Endothelial cell of umbilical vein (primary cell): ENCODE measurements around the gene CPNE5. TPM values are rescaled to one million over a fixed set of nuclear protein-coding genes. Genes with fewer than 3 reads are reported as not detected.

Experiments
- BruUV-seq: library from RNA; stranded (reverse); fragments of 400-500 nt; replicated peaks from 2 replicates; lab custom pipeline; 2021; lab: Mats Ljungman, UMichigan
- CTCF ChIA-PET: fragments of 300-600, 350-600 bp; sonication (Branson Sonifier 250); formaldehyde crosslinking; loops from one replicate; lab custom pipeline; 2021; ENCODE audit warnings: antibody characterized with exemption, inconsistent platforms; lab: Charles Lee
- POLR2A ChIA-PET: fragments of 300-600, 350-600 bp; sonication (Branson Sonifier 250); formaldehyde crosslinking; loops from one replicate; lab custom pipeline; 2021; ENCODE audit warnings: antibody characterized with exemption, inconsistent platforms; lab: Charles Lee
- DNase-seq: peaks from one replicate; pipeline ENCODE4 v3.0.0-alpha.2; 2011; ENCODE audit warnings: low read depth, low spot score
- FAIRE-seq: peaks from 2 replicates; lab custom pipeline; 2011; peaks lifted over from hg19 to GRCh38; lab: Jason Lieb, UNC
- H2AFZ ChIP-seq: 2 replicates; pipeline ENCODE4 v1.6.0; 2012; ENCODE audit warnings: low read depth, low read length, control low read depth, inconsistent platforms
- H3K27ac ChIP-seq: 2 replicates; pipeline ENCODE4 v1.5.1; 2011; ENCODE audit warnings: low read depth, mild to moderate bottlenecking, control low read depth, low read length, moderate library complexity; ENCODE audit not compliant: insufficient read depth
- H3K27me3 ChIP-seq, 2 experiments: 2 replicates each; pipeline versions ENCODE4 v1.6.0 to v1.6.1; 2011; ENCODE audit warnings: low read length in 2 of 2, mixed read lengths in 1 of 2; ENCODE audit not compliant: control insufficient read depth in 2 of 2, insufficient read depth in 2 of 2
- H3K36me3 ChIP-seq, 2 experiments: 2 replicates in 1 of 2; 3 replicates in 1 of 2; pipeline ENCODE4 v1.5.1; 2011; ENCODE audit warnings: low read length in 2 of 2, mild to moderate bottlenecking in 1 of 2, moderate library complexity in 1 of 2; ENCODE audit not compliant: control insufficient read depth in 2 of 2, insufficient read depth in 2 of 2; ENCODE audit errors: extremely low read depth in 1 of 2
- H3K4me1 ChIP-seq: 3 replicates; pipeline ENCODE4 v1.5.1; 2011; ENCODE audit warnings: mild to moderate bottlenecking, low read length; ENCODE audit not compliant: control insufficient read depth, insufficient read depth; ENCODE audit errors: extremely low read depth
- H3K4me2 ChIP-seq: 2 replicates; pipeline ENCODE4 v1.6.1; 2011; ENCODE audit warnings: low read length, control low read depth, mixed read lengths; ENCODE audit not compliant: insufficient read depth
- H3K4me3 ChIP-seq, 3 experiments: fragments of 200-600 bp in 1 of 3; sonication (generic), shearing (Covaris generic) in 1 of 3; replicated peaks in 1 of 3; 2 replicates each; pipeline ENCODE4 v1.5.1; 2011 to 2016; ENCODE audit warnings: control low read depth in 3 of 3, low read length in 3 of 3, mild to moderate bottlenecking in 2 of 3, inconsistent platforms in 1 of 3, low read depth in 1 of 3, moderate library complexity in 1 of 3; ENCODE audit not compliant: insufficient read depth in 1 of 3
- H3K79me2 ChIP-seq: 2 replicates; pipeline ENCODE4 v1.6.0; 2012; ENCODE audit warnings: low read length, inconsistent platforms; ENCODE audit not compliant: control insufficient read depth, insufficient read depth
- H3K9ac ChIP-seq: replicated peaks from 2 replicates; pipeline ENCODE3; 2011; ENCODE audit warnings: low read length, control low read depth; ENCODE audit not compliant: insufficient read depth; ENCODE audit errors: extremely low read depth
- H3K9me1 ChIP-seq: replicated peaks from 3 replicates; pipeline ENCODE4 v1.6.0; 2011; ENCODE audit warnings: mild to moderate bottlenecking, low read length; ENCODE audit not compliant: control insufficient read depth, insufficient read depth; ENCODE audit errors: extremely low read depth
- H3K9me3 ChIP-seq: replicated peaks from 2 replicates; pipeline ENCODE4 v1.5.1; 2012; ENCODE audit warnings: low read length, inconsistent platforms; ENCODE audit not compliant: control insufficient read depth, insufficient read depth
- H4K20me1 ChIP-seq: replicated peaks from 2 replicates; pipeline ENCODE3; 2011; ENCODE audit warnings: mild to moderate bottlenecking, low read length; ENCODE audit not compliant: control insufficient read depth, insufficient read depth; ENCODE audit errors: extremely low read depth
- CTCF ChIP-seq, 2 donors: IDR thresholded peaks; 1 replicate in 1 of 2; 2 replicates in 1 of 2; pipeline ENCODE4 v1.5.1; 2011; ENCODE audit warnings: low read length in 2 of 2, mild to moderate bottlenecking in 2 of 2, moderate library complexity in 2 of 2, control low read depth in 1 of 2, inconsistent platforms in 1 of 2, low read depth in 1 of 2; ENCODE audit not compliant: insufficient read depth in 1 of 2; ENCODE audit errors: extremely low read depth in 1 of 2
- EZH2 ChIP-seq: IDR thresholded peaks from 2 replicates; pipeline ENCODE4 v1.6.1; 2012; ENCODE audit warnings: borderline replicate concordance, low read depth, mild to moderate bottlenecking, moderate library complexity, low read length, inconsistent platforms; ENCODE audit not compliant: severe bottlenecking
- FOS ChIP-seq: IDR thresholded peaks from 2 replicates; pipeline ENCODE4 v1.6.1; 2011; ENCODE audit warnings: mild to moderate bottlenecking, low read length, moderate library complexity, borderline replicate concordance; ENCODE audit not compliant: insufficient read depth
- GATA2 ChIP-seq: IDR thresholded peaks from 2 replicates; pipeline ENCODE4 v1.7.0; 2011; ENCODE audit warnings: low read depth, mild to moderate bottlenecking, moderate library complexity, mixed read lengths, low read length; ENCODE audit not compliant: insufficient read length, insufficient read depth
- JUN ChIP-seq: IDR thresholded peaks from 2 replicates; pipeline ENCODE4 v1.6.1; 2011; ENCODE audit warnings: borderline replicate concordance, low read depth; ENCODE audit not compliant: insufficient read length, insufficient read depth
- MAX ChIP-seq: IDR thresholded peaks from 2 replicates; pipeline ENCODE4 v1.6.1; 2011; ENCODE audit not compliant: insufficient read depth, insufficient read length
- MYC ChIP-seq: IDR thresholded peaks from one replicate; pipeline ENCODE4 v1.6.1; 2011; ENCODE audit warnings: mild to moderate bottlenecking, low read depth, low read length
- POLR2A ChIP-seq: IDR thresholded peaks from 2 replicates; pipeline ENCODE4 v1.6.1; 2012; ENCODE audit warnings: low read depth, mild to moderate bottlenecking, control low read depth, low read length
- POLR2AphosphoS5 ChIP-seq: IDR thresholded peaks from 2 replicates; pipeline ENCODE4 v1.6.1; 2012; ENCODE audit warnings: low read depth, mild to moderate bottlenecking, control low read depth, low read length, moderate library complexity; ENCODE audit not compliant: insufficient read depth
- dilution Hi-C: fragments of 300-500 bp; cut with MboI; formaldehyde crosslinking; loops from one replicate; pipeline ENCODE4 v1.15.0; 2019; ENCODE audit warnings: low sequenced_read_pairs; ENCODE audit not compliant: extremely low pct_ligation_motif_present
- intact Hi-C: fragments of 100-400 bp; cut with micrococcal nuclease; formaldehyde crosslinking; loops from one replicate; pipeline ENCODE4 v1.10.0; 2022
- polyA plus RNA-seq, 4 experiments: library from polyadenylated mRNA; depleted of rRNA in 3 of 4; stranded (reverse) in 3 of 4; unstranded in 1 of 4; fragments of >200 nt; gene quantifications; 2 replicates each; pipeline versions ENCODE4 v1.2.1 to v1.2.3, GENCODE V29; 2011 to 2012; ENCODE audit warnings: missing spikeins in 1 of 4
- total RNA-seq: library from RNA; stranded (reverse); gene quantifications from 2 replicates; pipeline ENCODE4 v1.2.3, GENCODE V29; 2021

Gene CPNE5
- total and polyA plus RNA-seq, 2 donors (not counting 3 experiments of a cell fraction or from before 2014, with no cell fraction given), result 18.8 to 49.4 TPM

- H4K20me1 ChIP-seq, result no peaks in the 10 kb centered on the region
- CTCF ChIA-PET, result interaction anchor here (1.3 to 5.7 kb wide), 4 partner anchors 20 to 146 kb away, joined by 3 to 41 read pairs (median 12); no protein-coding TSS in a partner anchor
- no peak overlapping the region for H3K4me3 ChIP-seq
- BruUV-seq, result no TSS peak
- H3K27ac ChIP-seq, result no peak overlapping the region
- peaks cover 12% of the 10 kb centered on the region for H3K4me1 ChIP-seq
- TF ChIP-seq MAX (no peak), FOS (no peak), POLR2A (no peak), MYC (no peak), EZH2 (no peak), POLR2AphosphoS5 (no peak), CTCF (IDR thresholded peaks at IDR 0.05; ENCODE audit: extremely low read depth in 1 of 2, insufficient read depth in 1 of 2, low read depth in 1 of 2, low read length in 2 of 2) (no peak), GATA2 (no peak), JUN (no peak)
- H2AFZ ChIP-seq, result no peak overlapping the region
- DNase-seq, result no peak
- no peaks in the 10 kb centered on the region for H3K9me3 ChIP-seq
- H3K4me2 ChIP-seq, result no peak overlapping the region
- H3K9ac ChIP-seq, result no peak overlapping the region
- FAIRE-seq, result no peak
- H3K27me3 ChIP-seq, result no peaks in the 10 kb centered on the region
- no peaks in the 10 kb centered on the region for H3K9me1 ChIP-seq
- POLR2A ChIA-PET, result no interaction called here
- intact Hi-C loops (loop anchor here (5.0 kb wide), 1 partner anchor 194 kb away; the partner anchor contains the start of gene CDKN1A), dilution Hi-C loops (no loop called here)
- H3K36me3 ChIP-seq, result peaks cover 0 to 2% of the 10 kb centered on the region in 2 experiments
- H3K79me2 ChIP-seq, result peaks cover 33% of the 10 kb centered on the region
Measured at GRCh38 chr6:36871686-36872085, 32.4 kb upstream of the CPNE5 start.
